Measurements from ENCODE around the gene TIMMDC1.

DNA sequence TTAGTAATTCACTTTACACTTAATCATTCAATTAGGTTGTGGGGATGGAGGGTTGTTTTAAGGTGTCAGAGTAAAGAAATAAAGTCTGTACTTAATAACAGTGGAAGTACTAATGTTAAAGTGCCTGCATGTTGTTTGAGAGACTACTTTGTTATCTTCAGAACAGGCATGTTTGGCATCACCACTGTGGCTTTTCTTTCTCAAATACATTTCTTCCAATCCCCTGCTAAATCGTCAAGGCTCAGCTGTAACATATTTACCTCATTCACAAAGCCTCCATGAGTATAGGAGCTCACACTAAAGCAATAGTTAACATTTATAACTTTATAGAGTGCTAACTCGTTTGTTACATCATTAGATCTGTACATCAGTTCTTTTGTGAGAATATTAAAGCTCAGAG, 2.6 kb downstream of the TIMMDC1 start:
- TF ChIP-seq ZNF717 (CRISPR knock-in tag; IDR thresholded peaks at IDR 0.05) (no peak), ATF6 (CRISPR knock-in tag; IDR thresholded peaks at IDR 0.05) (no peak), TCF7 (IDR thresholded peaks at IDR 0.05; ENCODE audit: borderline replicate concordance) (no peak), MYC (IDR thresholded peaks at IDR 0.05; ENCODE audit: low read depth, low read length) (no peak), MYC (CRISPR knock-in tag; IDR thresholded peaks at IDR 0.05; ENCODE audit: borderline replicate concordance, low read depth) (no peak)
